ENCODE results near the gene GRID1.

The GRID1 gene

GRCh38 chr10:86411852-86412560, 45.4 kb upstream of the GRID1 start:
- H3K27ac ChIP-seq (ENCODE audit: poor library complexity, severe bottlenecking): no peak overlapping the region
- no peak for TF ChIP-seq CTCF (IDR thresholded peaks at IDR 0.05; ENCODE audit: poor library complexity, severe bottlenecking)
- DNase-seq (ENCODE audit: low spot score) (no peak), ATAC-seq (ENCODE audit: low read depth) (no peak)
- no peaks in the 10 kb centered on the region for H3K27me3 ChIP-seq (ENCODE audit: insufficient read depth, poor library complexity, severe bottlenecking)
- peaks cover 3% of the 10 kb centered on the region for H3K9me3 ChIP-seq (ENCODE audit: severe bottlenecking)
- no peak overlapping the region for H3K4me3 ChIP-seq (ENCODE audit: severe bottlenecking)
- H3K4me1 ChIP-seq (ENCODE audit: insufficient read depth, poor library complexity, severe bottlenecking): no peaks in the 10 kb centered on the region
- H3K36me3 ChIP-seq (ENCODE audit: low read depth): no peaks in the 10 kb centered on the region

- H3K4me1 ChIP-seq (ENCODE audit: insufficient read depth, poor library complexity, severe bottlenecking): no peaks in the 10 kb centered on the region
- TF ChIP-seq CTCF (IDR thresholded peaks at IDR 0.05; ENCODE audit: poor library complexity, severe bottlenecking): no peak
- DNase-seq (ENCODE audit: low spot score) (no peak), ATAC-seq (ENCODE audit: low read depth) (peak; percentile 69)
- peaks cover 3% of the 10 kb centered on the region for H3K9me3 ChIP-seq (ENCODE audit: severe bottlenecking)
- H3K4me3 ChIP-seq (ENCODE audit: severe bottlenecking): no peak overlapping the region
- H3K27me3 ChIP-seq (ENCODE audit: insufficient read depth, poor library complexity, severe bottlenecking): no peaks in the 10 kb centered on the region
- H3K36me3 ChIP-seq (ENCODE audit: low read depth): no peaks in the 10 kb centered on the region
- no peak overlapping the region for H3K27ac ChIP-seq (ENCODE audit: poor library complexity, severe bottlenecking)
These were observed 44.8 kb upstream of the GRID1 start for GRCh38 chr10:86411281-86411841.

- Histone ChIP-seq H3K27ac (ENCODE audit: poor library complexity, severe bottlenecking) (no peak overlapping the region), H3K9me3 (ENCODE audit: severe bottlenecking) (peaks cover 3% of the 10 kb centered on the region), H3K4me1 (ENCODE audit: insufficient read depth, poor library complexity, severe bottlenecking) (no peaks in the 10 kb centered on the region), H3K27me3 (ENCODE audit: insufficient read depth, poor library complexity, severe bottlenecking) (no peaks in the 10 kb centered on the region), H3K4me3 (ENCODE audit: severe bottlenecking) (no peak overlapping the region), H3K36me3 (ENCODE audit: low read depth) (no peaks in the 10 kb centered on the region)
- TF ChIP-seq CTCF (IDR thresholded peaks at IDR 0.05; ENCODE audit: poor library complexity, severe bottlenecking): no peak
- ATAC-seq (ENCODE audit: low read depth): peak; percentile 63; the same call in 2 of the 3 replicates
- DNase-seq (ENCODE audit: low spot score): no peak
These were observed 44.0 kb upstream of the GRID1 start for GRCh38 chr10:86410542-86411124.

GRCh38 chr10:86409183-86409582, 42.6 kb upstream of the GRID1 start:
- TF ChIP-seq CTCF (IDR thresholded peaks at IDR 0.05; ENCODE audit: poor library complexity, severe bottlenecking): no peak
- ATAC-seq (ENCODE audit: low read depth) (no peak), DNase-seq (ENCODE audit: low spot score) (no peak)
- Histone ChIP-seq H3K27ac (ENCODE audit: poor library complexity, severe bottlenecking) (no peak overlapping the region), H3K4me1 (ENCODE audit: insufficient read depth, poor library complexity, severe bottlenecking) (no peaks in the 10 kb centered on the region), H3K36me3 (ENCODE audit: low read depth) (no peaks in the 10 kb centered on the region), H3K27me3 (ENCODE audit: insufficient read depth, poor library complexity, severe bottlenecking) (no peaks in the 10 kb centered on the region), H3K9me3 (ENCODE audit: severe bottlenecking) (peaks cover 3% of the 10 kb centered on the region), H3K4me3 (ENCODE audit: severe bottlenecking) (no peak overlapping the region)
